Immature natural killer cell (primary cell): ENCODE results near the gene SMIM44. TPM values are rescaled to one million over a fixed set of nuclear protein-coding genes. Genes with fewer than 3 reads are reported as not detected.

Source experiments
- DNase-seq, 3 donors: peaks; one replicate each; pipeline ENCODE4 v3.0.0; 2022; ENCODE audit warnings: mixed read lengths in 1 of 3
- H3K27ac Mint-ChIP-seq, 6 donors: one replicate each; pipeline ENCODE4 v1.8.0; 2020; ENCODE audit warnings: mixed read lengths in 6 of 6, mild to moderate bottlenecking in 5 of 6, inconsistent platforms in 4 of 6, moderate library complexity in 3 of 6
- H3K27me3 Mint-ChIP-seq, 3 donors: one replicate each; pipeline ENCODE4 v1.8.0; 2020 to 2021; ENCODE audit warnings: low read depth in 3 of 3, mild to moderate bottlenecking in 3 of 3, mixed read lengths in 3 of 3, moderate library complexity in 3 of 3, inconsistent platforms in 1 of 3
- H3K36me3 Mint-ChIP-seq, 3 donors: one replicate each; pipeline ENCODE4 v1.8.0; 2020; ENCODE audit warnings: mixed read lengths in 3 of 3, inconsistent platforms in 2 of 3, mild to moderate bottlenecking in 2 of 3
- H3K4me1 Mint-ChIP-seq, 2 donors: one replicate each; pipeline ENCODE4 v1.8.0; 2020; ENCODE audit warnings: inconsistent platforms in 2 of 2, mild to moderate bottlenecking in 2 of 2, mixed read lengths in 2 of 2, moderate library complexity in 1 of 2
- H3K4me3 Mint-ChIP-seq, 5 donors: one replicate each; pipeline ENCODE4 v1.8.0; 2020; ENCODE audit warnings: mild to moderate bottlenecking in 5 of 5, mixed read lengths in 5 of 5, inconsistent platforms in 3 of 5, moderate library complexity in 3 of 5
- H3K9me3 Mint-ChIP-seq, 6 donors: one replicate each; pipeline ENCODE4 v1.8.0; 2020; ENCODE audit warnings: mild to moderate bottlenecking in 6 of 6, mixed read lengths in 6 of 6, inconsistent platforms in 4 of 6, moderate library complexity in 3 of 6
- polyA plus RNA-seq, 3 donors: library from polyadenylated mRNA; unstranded; fragments of 300-500 nt; fragmentation: Illumina TruSeq; gene quantifications; one replicate each; pipeline ENCODE4 v1.2.3, GENCODE V29; 2021

SMIM44 gene
- polyA plus RNA-seq, 3 donors from 2014 or later: not detected

DNA sequence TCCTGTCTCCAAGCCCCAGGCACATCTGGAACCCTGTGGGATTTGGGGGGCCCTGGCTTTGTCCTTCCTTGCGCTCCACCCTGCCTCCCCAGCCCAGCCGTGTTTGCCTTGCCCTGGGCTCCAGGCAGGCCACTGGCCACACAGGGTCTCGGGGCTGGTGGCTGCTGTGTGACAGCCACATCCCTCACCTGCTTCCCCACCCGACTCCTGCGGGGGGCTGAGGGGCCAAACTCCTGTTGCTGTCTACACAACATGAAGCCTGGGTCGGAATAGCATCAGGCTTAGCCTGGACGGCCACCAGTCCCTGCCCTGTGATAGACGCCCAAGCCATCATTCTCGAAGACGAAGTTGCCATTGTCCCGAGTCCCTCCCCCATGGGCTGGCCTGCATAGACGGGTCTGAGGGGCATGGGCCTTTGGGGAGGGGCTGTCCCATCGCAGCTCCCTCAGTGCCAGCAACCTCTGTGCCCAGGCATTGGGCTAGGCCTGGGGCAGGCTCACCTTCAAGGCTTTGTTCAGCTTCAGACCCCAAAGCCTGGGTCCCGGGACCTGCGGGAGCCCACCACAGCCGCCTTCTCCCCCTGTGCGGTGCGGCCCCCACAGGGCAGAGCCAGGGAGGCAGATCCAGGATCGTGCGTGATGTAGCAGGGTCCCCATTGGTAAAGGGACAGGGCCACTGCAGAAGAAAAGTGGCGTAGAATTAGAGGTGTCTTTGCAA lies 40.3 kb upstream of the SMIM44 start:
- Mint-ChIP-seq H3K27ac (no peak overlapping the region), H3K4me1 (peaks cover 7 to 9% of the 10 kb centered on the region in 2 donors), H3K36me3 (peaks cover 0 to 13% (median 4%) of the 10 kb centered on the region in 3 donors), H3K9me3 (no peaks in the 10 kb centered on the region), H3K4me3 (no peak overlapping the region), H3K27me3 (peaks cover 0 to 4% (median 4%) of the 10 kb centered on the region in 3 donors)
- DNase-seq: no peak

DNA sequence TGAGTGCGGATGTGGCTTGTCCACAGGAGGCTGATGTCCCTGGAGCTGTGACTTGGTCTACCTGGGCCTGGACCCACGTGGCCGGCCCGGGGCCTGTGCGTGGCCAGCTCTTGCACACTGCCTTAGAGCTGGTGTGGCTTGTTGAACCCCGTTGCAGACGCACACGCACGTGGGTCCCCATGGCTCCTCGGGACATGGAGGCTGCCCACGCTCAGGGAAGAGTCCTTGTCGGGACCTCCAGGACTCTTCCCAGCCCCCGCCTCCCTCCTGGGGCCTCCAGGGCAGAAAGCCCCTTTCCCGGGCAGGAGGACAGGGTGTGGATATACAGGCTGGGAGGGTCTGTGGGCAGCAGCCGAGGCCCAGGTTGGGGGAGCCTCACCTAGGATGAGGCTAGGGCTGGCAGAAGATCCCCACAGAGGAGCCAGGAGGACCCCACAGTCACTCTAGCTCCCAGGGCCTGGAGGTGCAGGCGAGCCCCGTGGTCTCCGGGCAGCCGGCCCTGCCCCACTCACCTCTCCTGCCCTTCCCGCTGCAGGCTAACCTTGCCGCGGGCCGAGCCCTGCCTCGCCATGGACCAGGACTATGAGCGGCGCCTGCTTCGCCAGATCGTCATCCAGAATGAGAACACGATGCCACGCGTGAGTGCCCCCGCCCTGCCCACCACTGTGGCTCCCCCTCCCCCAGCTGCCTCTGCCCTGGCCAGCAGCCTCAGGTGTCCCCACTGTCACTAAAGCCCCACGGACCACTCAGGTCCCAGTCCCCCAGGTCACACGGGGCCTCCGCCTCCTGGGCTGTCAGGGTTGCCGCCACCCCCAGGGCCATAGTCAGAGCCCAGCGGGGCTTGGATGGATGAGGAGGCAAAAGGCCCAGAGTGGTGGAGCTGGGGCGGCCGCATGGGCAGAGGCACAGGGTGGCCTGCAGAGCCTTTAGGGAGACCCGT lies 39.5 kb upstream of the SMIM44 start:
- Mint-ChIP-seq H3K27me3 (peaks cover 0 to 4% (median 4%) of the 10 kb centered on the region in 3 donors), H3K4me3 (no peak overlapping the region), H3K36me3 (peaks cover 0 to 13% (median 4%) of the 10 kb centered on the region in 3 donors), H3K9me3 (no peaks in the 10 kb centered on the region), H3K27ac (peak overlapping the region in 2 of 6 donors; percentile 34 to 45), H3K4me1 (peaks cover 7 to 9% of the 10 kb centered on the region in 2 donors)
- DNase-seq: no peak

DNA sequence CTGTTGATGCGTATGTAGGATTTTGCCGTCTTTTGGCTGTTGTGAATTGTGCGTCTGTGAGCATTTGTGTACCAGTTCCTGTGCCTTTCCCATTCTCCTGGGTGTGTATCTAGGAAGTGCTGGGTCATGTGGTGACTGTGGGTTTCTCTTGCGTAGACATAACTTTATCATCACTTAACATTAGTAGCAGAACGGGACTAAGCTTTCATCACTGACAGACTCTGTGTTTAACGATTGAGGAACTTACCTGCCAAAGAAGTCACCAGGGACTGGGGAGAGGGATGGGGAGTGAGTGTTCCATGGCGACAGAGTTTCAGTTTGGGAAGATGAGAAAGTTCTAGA lies 37.8 kb upstream of the SMIM44 start:
- peaks cover 0 to 10% (median 4%) of the 10 kb centered on the region in 3 donors for H3K36me3 Mint-ChIP-seq
- H3K27me3 Mint-ChIP-seq: peaks cover 0 to 4% (median 4%) of the 10 kb centered on the region in 3 donors
- DNase-seq: no peak
- peaks cover 16 to 19% of the 10 kb centered on the region in 2 donors for H3K4me1 Mint-ChIP-seq
- H3K9me3 Mint-ChIP-seq: no peaks in the 10 kb centered on the region
- peak overlapping the region in 4 of 6 donors; percentile 15 to 60 (median 44) for H3K27ac Mint-ChIP-seq
- no peak overlapping the region for H3K4me3 Mint-ChIP-seq

DNA sequence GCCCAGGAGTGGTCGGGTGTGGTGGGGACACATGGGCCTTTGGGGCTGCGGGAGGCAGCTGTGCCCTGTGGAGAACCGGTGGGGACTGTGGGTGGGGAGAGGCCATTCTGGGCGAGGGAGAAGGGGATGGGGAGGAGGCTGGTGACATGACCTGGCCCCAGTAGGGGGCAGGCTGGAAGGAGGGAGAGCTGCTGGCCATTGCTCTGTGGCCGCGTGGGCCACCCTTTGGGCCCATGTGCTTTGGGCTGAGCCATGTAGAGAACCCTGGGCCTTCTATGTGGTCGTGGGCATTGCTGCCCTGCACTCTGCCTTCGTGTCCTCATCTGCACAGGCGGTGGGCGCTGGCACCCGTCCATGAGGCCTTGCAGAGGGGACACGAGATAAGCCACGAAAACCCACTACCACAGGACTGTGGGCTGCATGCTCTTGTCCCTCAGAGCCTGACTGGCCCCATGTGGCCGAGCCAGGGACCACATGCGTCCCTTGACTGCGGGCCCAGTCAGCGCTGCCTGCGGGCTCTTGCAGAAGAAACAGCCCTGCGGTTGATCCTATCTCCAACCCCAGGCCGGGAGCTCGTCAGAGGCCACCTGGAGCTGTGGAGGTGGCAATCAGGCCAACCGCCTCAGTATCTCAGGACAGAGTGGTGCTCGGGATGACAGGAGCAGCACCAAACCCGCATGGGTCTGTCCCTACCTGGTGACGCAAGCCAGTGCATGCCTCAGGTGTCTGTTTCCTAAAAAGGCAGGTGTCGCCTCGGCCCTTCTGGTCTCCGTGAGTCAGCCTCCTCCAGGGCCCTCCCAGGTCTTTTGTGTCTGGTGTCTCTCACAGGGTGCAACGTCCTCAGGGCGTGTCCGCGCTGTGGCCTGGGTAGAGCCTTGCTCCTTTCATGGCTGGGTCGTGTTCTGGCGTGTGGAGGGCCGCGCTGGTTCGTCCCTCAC lies 37.2 kb upstream of the SMIM44 start:
- H3K4me1 Mint-ChIP-seq: peaks cover 16 to 23% of the 10 kb centered on the region in 2 donors
- DNase-seq: no peak
- H3K36me3 Mint-ChIP-seq: peaks cover 0 to 10% (median 4%) of the 10 kb centered on the region in 3 donors
- H3K9me3 Mint-ChIP-seq: no peaks in the 10 kb centered on the region
- peak overlapping the region in 4 of 6 donors; percentile 6 to 60 (median 38) for H3K27ac Mint-ChIP-seq
- peaks cover 0 to 4% (median 4%) of the 10 kb centered on the region in 3 donors for H3K27me3 Mint-ChIP-seq
- H3K4me3 Mint-ChIP-seq: no peak overlapping the region

DNA sequence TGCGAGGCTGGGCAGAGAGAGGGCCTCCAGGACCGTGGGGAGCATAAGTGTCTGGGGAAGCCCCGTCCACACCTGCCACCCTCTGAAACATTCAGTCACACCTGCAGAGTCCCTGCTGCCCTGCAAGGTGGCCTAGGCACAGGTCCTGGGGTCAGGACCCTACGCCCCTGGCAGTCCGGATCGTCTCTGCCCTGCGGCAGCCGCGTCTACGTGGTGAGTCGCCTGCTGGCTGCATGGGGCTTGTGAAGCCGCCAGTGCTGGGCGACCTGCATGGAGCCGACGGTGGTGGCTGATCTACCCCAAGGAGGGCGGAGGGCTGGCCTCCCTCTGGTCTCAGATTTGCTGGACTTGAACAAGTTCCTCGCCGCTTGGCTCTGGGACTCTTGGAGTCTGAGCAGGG lies 35.9 kb upstream of the SMIM44 start:
- no peak overlapping the region for H3K4me3 Mint-ChIP-seq
- peaks cover 0 to 4% (median 4%) of the 10 kb centered on the region in 3 donors for H3K27me3 Mint-ChIP-seq
- no peak for DNase-seq
- no peak overlapping the region for H3K27ac Mint-ChIP-seq
- peaks cover 0 to 6% (median 0%) of the 10 kb centered on the region in 3 donors for H3K36me3 Mint-ChIP-seq
- no peaks in the 10 kb centered on the region for H3K9me3 Mint-ChIP-seq
- peaks cover 20 to 26% of the 10 kb centered on the region in 2 donors for H3K4me1 Mint-ChIP-seq

DNA sequence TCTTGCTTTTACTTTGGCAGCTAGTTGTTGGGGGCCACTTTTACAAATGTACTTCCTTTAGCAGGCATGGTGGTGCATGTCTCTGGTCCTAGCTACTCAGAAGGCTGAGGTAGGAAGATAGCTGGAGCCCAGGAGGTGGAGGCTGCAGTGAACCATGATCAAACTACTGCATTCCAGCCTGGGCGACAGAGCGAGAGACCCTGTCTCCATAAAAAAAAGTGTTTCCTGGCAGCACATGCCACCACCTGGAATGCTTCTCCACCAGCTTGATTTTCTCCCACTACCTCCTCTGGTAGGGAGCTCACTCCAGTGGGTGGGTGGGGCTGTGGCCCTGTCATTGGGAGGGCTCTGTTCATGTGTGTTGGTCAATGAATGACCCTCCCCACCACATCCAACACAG lies 35.4 kb upstream of the SMIM44 start:
- Mint-ChIP-seq H3K27ac (peak overlapping the region in 1 of 6 donors; percentile 30), H3K4me1 (peaks cover 24 to 28% of the 10 kb centered on the region in 2 donors), H3K9me3 (no peaks in the 10 kb centered on the region), H3K27me3 (peaks cover 0 to 4% (median 2%) of the 10 kb centered on the region in 3 donors), H3K36me3 (peaks cover 0 to 4% (median 0%) of the 10 kb centered on the region in 3 donors), H3K4me3 (no peak overlapping the region)
- DNase-seq: no peak

DNA sequence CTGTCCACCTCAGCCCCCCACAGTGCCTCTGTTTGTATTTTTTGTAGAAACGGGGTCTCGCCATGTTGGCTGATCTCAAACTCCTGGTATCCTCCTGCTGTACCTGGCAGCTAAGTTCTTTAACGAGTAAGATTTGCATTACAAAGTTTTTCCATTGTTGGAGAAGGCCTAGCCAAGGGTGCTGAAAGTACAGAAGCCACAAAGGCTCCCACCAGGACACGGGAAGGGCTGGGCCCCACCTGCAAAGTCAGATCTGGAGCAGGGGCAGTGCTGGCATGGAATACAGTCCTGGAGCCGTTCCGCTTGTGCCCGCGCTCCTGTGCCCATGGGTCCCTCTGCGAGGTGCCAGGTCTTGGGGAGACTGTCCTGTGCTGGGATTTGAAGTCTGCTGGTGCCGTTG lies 35.0 kb upstream of the SMIM44 start:
- H3K27ac Mint-ChIP-seq: peak overlapping the region in 1 of 6 donors; percentile 30
- peaks cover 0 to 4% (median 0%) of the 10 kb centered on the region in 3 donors for H3K36me3 Mint-ChIP-seq
- H3K4me1 Mint-ChIP-seq: peaks cover 26 to 29% of the 10 kb centered on the region in 2 donors
- peaks cover 0 to 4% (median 2%) of the 10 kb centered on the region in 3 donors for H3K27me3 Mint-ChIP-seq
- H3K9me3 Mint-ChIP-seq: no peaks in the 10 kb centered on the region
- DNase-seq: no peak
- no peak overlapping the region for H3K4me3 Mint-ChIP-seq

DNA sequence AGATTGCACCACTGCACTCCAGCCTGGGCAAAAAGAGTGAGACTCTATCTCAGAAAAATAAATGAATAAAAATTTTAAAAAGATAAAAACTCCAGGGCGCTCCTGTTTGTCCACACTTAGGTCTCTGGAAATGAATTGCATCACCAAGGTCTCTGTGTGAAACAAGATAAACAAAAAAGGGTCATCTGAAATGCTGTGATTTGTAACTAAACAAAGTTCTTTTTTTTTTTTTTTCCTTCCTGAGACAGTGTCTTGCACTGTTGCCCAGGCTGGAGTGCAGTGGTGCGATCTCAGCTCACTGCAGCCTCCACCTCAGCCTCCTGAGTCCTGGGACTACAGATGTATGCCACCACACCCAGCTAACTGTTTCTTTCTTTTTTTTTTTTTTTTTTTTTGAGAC lies 34.4 kb upstream of the SMIM44 start:
- Mint-ChIP-seq H3K4me3 (no peak overlapping the region), H3K27me3 (peaks cover 0 to 4% (median 2%) of the 10 kb centered on the region in 3 donors), H3K27ac (no peak overlapping the region), H3K4me1 (peaks cover 26 to 29% of the 10 kb centered on the region in 2 donors), H3K36me3 (peaks cover 0 to 4% (median 0%) of the 10 kb centered on the region in 3 donors), H3K9me3 (no peaks in the 10 kb centered on the region)
- no peak for DNase-seq

DNA sequence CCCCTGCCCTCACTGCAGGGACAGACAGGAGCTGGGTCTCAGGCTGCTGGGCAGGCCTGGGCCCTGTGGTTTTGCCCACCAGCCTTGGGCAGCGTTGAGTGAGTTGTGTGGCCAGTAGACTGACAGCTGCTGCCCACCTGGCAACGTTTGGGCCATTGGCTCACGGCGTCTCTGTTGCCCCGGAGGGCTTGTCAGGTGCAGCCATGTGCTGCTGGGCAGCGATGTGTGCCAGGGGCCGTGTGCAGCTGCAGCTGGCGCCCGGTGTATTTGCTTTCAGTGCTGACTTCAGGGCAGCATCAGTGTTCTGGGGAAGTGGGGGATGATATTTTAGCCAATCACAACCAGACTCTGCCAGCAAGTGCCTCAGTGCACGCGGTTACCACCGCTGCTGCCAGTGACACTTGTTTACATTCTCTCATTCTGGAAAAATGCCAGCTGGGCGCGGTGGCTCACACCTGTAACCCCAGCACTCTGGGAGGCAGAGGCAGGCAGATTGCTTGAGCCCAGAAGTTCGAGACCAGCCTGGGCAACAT lies 33.5 kb upstream of the SMIM44 start:
- peaks cover 26 to 30% of the 10 kb centered on the region in 2 donors for H3K4me1 Mint-ChIP-seq
- no peaks in the 10 kb centered on the region for H3K9me3 Mint-ChIP-seq
- H3K27ac Mint-ChIP-seq: peak overlapping the region; percentile 22 to 91 (median 68)
- DNase-seq: peak; percentile 37 to 76 (median 43)
- peaks cover 0 to 4% (median 0%) of the 10 kb centered on the region in 3 donors for H3K36me3 Mint-ChIP-seq
- peaks cover 0 to 4% (median 2%) of the 10 kb centered on the region in 3 donors for H3K27me3 Mint-ChIP-seq
- H3K4me3 Mint-ChIP-seq: peak overlapping the region in 3 of 5 donors; percentile 23 to 50 (median 36)

DNA sequence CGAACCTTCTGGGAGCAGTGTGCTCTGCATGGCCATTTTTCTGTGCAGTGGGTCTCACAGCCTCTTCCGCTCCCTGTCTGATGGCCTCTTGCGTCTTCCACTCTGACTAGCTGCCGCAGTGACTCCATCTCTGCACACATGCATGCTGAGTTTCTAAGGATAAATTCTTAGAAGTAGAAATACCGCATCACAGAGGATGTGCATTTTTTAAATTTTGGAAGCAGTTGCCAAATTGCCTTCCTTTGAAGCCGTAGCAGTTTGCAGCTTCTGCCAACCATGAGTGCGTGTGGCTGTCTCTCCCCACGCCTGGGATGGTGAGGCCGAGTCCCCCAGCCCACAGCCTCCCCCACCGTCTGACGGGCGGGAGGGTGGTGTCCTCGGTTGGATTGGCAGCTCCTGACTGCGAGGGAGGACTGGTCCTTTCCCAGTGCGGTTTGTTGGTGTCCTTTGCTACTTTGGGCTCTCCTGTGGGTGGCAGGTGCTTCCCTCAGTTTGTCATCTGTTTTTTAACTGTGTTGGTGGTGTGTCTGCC lies 32.7 kb upstream of the SMIM44 start:
- no peak overlapping the region for H3K4me3 Mint-ChIP-seq
- H3K36me3 Mint-ChIP-seq: peaks cover 0 to 1% (median 0%) of the 10 kb centered on the region in 3 donors
- peaks cover 0 to 4% (median 2%) of the 10 kb centered on the region in 3 donors for H3K27me3 Mint-ChIP-seq
- DNase-seq: no peak
- no peaks in the 10 kb centered on the region for H3K9me3 Mint-ChIP-seq
- H3K27ac Mint-ChIP-seq: peak overlapping the region in 3 of 6 donors; percentile 29 to 91 (median 41)
- H3K4me1 Mint-ChIP-seq: peaks cover 22 to 28% of the 10 kb centered on the region in 2 donors

DNA sequence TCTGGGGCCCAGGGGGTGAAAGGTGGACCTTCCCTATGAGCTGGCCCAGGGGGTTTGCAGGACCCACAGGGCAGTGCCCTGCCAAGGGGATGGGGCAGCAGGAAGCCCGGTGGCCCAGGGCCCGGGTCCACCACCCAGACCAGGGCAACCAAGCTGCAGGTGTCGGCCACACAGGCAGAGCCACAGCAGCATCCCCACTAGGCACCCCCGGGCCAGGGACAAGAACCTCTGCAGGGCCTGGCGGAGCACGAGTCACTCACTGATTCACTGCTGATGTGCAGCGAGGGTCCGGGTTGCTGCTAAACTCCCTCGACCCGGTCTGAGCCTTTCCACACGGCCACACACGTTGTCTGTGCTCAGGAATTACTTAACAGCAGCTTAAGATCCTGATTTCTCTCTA lies 31.7 kb upstream of the SMIM44 start:
- Mint-ChIP-seq H3K27ac (peak overlapping the region in 1 of 6 donors; percentile 34), H3K4me1 (peaks cover 22 to 32% of the 10 kb centered on the region in 2 donors), H3K27me3 (peaks cover 0 to 4% (median 0%) of the 10 kb centered on the region in 3 donors), H3K9me3 (no peaks in the 10 kb centered on the region), H3K4me3 (no peak overlapping the region), H3K36me3 (peaks cover 0 to under 1% (median 0%) of the 10 kb centered on the region in 3 donors)
- DNase-seq: no peak
